Measurements from ENCODE around the gene PGA3.

GRCh38 chr11:61160487-61161189 is 42.7 kb upstream of the PGA3 start:
- TF ChIP-seq ZNF701 (tag by site-specific recombination; IDR thresholded peaks at IDR 0.05) (no peak), CTCF (tag by site-specific recombination; IDR thresholded peaks at IDR 0.05) (no peak), ZBTB8A (tag by site-specific recombination; IDR thresholded peaks at IDR 0.05) (no peak), ZNF202 (tag by site-specific recombination; IDR thresholded peaks at IDR 0.05; ENCODE audit: borderline replicate concordance) (no peak), ZNF549 (tag by site-specific recombination; IDR thresholded peaks at IDR 0.05) (no peak), ZNF768 (tag by site-specific recombination; IDR thresholded peaks at IDR 0.05) (no peak)
- TF ChIP-seq, protein P1, sequence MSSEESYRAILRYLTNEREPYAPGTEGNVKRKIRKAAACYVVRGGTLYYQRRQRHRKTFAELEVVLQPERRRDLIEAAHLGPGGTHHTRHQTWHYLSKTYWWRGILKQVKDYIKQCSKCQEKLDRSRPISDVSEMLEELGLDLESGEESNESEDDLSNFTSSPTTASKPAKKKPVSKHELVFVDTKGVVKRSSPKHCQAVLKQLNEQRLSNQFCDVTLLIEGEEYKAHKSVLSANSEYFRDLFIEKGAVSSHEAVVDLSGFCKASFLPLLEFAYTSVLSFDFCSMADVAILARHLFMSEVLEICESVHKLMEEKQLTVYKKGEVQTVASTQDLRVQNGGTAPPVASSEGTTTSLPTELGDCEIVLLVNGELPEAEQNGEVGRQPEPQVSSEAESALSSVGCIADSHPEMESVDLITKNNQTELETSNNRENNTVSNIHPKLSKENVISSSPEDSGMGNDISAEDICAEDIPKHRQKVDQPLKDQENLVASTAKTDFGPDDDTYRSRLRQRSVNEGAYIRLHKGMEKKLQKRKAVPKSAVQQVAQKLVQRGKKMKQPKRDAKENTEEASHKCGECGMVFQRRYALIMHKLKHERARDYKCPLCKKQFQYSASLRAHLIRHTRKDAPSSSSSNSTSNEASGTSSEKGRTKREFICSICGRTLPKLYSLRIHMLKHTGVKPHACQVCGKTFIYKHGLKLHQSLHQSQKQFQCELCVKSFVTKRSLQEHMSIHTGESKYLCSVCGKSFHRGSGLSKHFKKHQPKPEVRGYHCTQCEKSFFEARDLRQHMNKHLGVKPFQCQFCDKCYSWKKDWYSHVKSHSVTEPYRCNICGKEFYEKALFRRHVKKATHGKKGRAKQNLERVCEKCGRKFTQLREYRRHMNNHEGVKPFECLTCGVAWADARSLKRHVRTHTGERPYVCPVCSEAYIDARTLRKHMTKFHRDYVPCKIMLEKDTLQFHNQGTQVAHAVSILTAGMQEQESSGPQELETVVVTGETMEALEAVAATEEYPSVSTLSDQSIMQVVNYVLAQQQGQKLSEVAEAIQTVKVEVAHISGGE (tag by site-specific recombination; conservative IDR thresholded peaks at IDR 0.05; ENCODE audit: low read depth): no peak
- TF ChIP-seq, protein P2, sequence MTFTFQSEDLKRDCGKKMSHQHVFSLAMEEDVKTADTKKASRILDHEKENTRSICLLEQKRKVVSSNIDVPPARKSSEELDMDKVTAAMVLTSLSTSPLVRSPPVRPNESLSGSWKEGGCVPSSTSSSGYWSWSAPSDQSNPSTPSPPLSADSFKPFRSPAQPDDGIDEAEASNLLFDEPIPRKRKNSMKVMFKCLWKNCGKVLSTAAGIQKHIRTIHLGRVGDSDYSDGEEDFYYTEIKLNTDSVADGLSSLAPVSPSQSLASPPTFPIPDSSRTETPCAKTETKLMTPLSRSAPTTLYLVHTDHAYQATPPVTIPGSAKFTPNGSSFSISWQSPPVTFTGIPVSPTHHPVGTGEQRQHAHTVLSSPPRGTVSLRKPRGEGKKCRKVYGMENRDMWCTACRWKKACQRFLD (tag by site-specific recombination; IDR thresholded peaks at IDR 0.05): no peak
